GM23248 (cell line): ENCODE results near the gene CHRND. TPM values are rescaled to one million over a fixed set of nuclear protein-coding genes. Genes with fewer than 3 reads are reported as not detected.

Experiments used
- DNase-seq: peaks from one replicate; pipeline ENCODE4 v3.0.0-alpha.2; 2015
- H2AFZ ChIP-seq: fragments of 200-600 bp; sonication (generic); 2 replicates; pipeline ENCODE4 v1.6.1; 2016; ENCODE audit warnings: antibody characterized with exemption
- H3F3A ChIP-seq: fragments of 200-600 bp; sonication (generic); 2 replicates; pipeline ENCODE4 v1.6.1; 2016; ENCODE audit warnings: mild to moderate bottlenecking, antibody characterized with exemption, mixed run types; ENCODE audit not compliant: insufficient read depth
- H3K27ac ChIP-seq: fragments of 200-600 bp; sonication (generic); 2 replicates; pipeline ENCODE4 v1.5.1; 2016; ENCODE audit warnings: mild to moderate bottlenecking
- H3K27me3 ChIP-seq: fragments of 200-600 bp; sonication (generic); replicated peaks from 2 replicates; pipeline ENCODE4 v1.6.1; 2016; ENCODE audit warnings: mild to moderate bottlenecking; ENCODE audit not compliant: insufficient read depth
- H3K36me3 ChIP-seq: fragments of 200-600 bp; sonication (generic); 2 replicates; pipeline ENCODE4 v1.6.1; 2016; ENCODE audit warnings: low read depth, mild to moderate bottlenecking
- H3K4me1 ChIP-seq: fragments of 200-600 bp; sonication (generic); 2 replicates; pipeline ENCODE4 v1.6.1; 2016; ENCODE audit warnings: mild to moderate bottlenecking; ENCODE audit not compliant: insufficient read depth
- H3K4me2 ChIP-seq: fragments of 200-600 bp; sonication (generic); one replicate; pipeline ENCODE4 v1.6.1; 2016; ENCODE audit warnings: mild to moderate bottlenecking; ENCODE audit not compliant: unreplicated experiment
- H3K4me3 ChIP-seq: fragments of 200-600 bp; sonication (generic); 2 replicates; pipeline ENCODE4 v1.5.1; 2016; ENCODE audit warnings: mild to moderate bottlenecking
- H3K79me2 ChIP-seq: fragments of 200-600 bp; sonication (generic); 2 replicates; pipeline ENCODE4 v1.6.1; 2016; ENCODE audit warnings: mild to moderate bottlenecking; ENCODE audit not compliant: insufficient read depth
- H3K9ac ChIP-seq: fragments of 200-600 bp; sonication (generic); 2 replicates; pipeline ENCODE4 v1.6.1; 2016; ENCODE audit warnings: mild to moderate bottlenecking
- H3K9me2 ChIP-seq: fragments of 200-600 bp; sonication (generic); 2 replicates; pipeline ENCODE4 v1.6.1; 2016; ENCODE audit warnings: mixed run types, mild to moderate bottlenecking, moderate library complexity; ENCODE audit not compliant: insufficient read depth
- H3K9me3 ChIP-seq: fragments of 200-600 bp; sonication (generic); one replicate; pipeline ENCODE4 v1.6.1; 2017; ENCODE audit warnings: low read depth
- H4K20me1 ChIP-seq: fragments of 200-600 bp; sonication (generic); 2 replicates; pipeline ENCODE4 v1.6.0; 2016; ENCODE audit not compliant: insufficient read depth
- EZH2 ChIP-seq: fragments of 200-600 bp; sonication (generic); IDR thresholded peaks from 2 replicates; pipeline ENCODE4 v1.6.1; 2018; ENCODE audit warnings: antibody characterized with exemption, mild to moderate bottlenecking; ENCODE audit not compliant: insufficient read depth, poor library complexity, severe bottlenecking
- EZH2phosphoT487 ChIP-seq: fragments of 200-600 bp; sonication (generic); IDR thresholded peaks from 2 replicates; pipeline ENCODE4 v1.6.1; 2018; ENCODE audit warnings: antibody characterized with exemption, moderate library complexity, mild to moderate bottlenecking, low read depth; ENCODE audit not compliant: insufficient read depth
- WGBS, 2 experiments: methylation state at CpG; one replicate each; pipeline ENCODE4 v1.1.6; 2015 to 2017; ENCODE audit warnings: low lambda C conversion rate in 2 of 2, low coverage in 1 of 2; ENCODE audit errors: missing lambda C conversion rate in 2 of 2; 5-methylcytosine and 5-hydroxymethylcytosine counted together
- in situ Hi-C: fragments of 300-500 bp; cut with MboI; formaldehyde crosslinking; loops from 2 replicates; pipeline ENCODE4 v1.15.0; 2020
- polyA plus RNA-seq: library from polyadenylated mRNA; unstranded; fragments of >200 nt; fragmentation: Nextera tagmentation; extraction: Ambion mirVana; gene quantifications from 2 replicates; pipeline ENCODE4 v1.2.1, GENCODE V29; 2016
- total RNA-seq: library from RNA; depleted of rRNA; stranded (reverse); fragments of >200 nt; shearing (Covaris generic); gene quantifications from 2 replicates; pipeline ENCODE4 v1.2.3, GENCODE V29; 2014

The CHRND gene
- total and polyA plus RNA-seq, 2 experiments from 2014 or later = not detected

- H3F3A ChIP-seq = no peaks in the 10 kb centered on the region
- TF ChIP-seq EZH2phosphoT487 (no peak), EZH2 (no peak)
- DNase-seq = no peak
- no peaks in the 10 kb centered on the region for H3K4me1 ChIP-seq
- no peaks in the 10 kb centered on the region for H4K20me1 ChIP-seq
- H3K9ac ChIP-seq = no peak overlapping the region
- no peaks in the 10 kb centered on the region for H3K36me3 ChIP-seq
- no peaks in the 10 kb centered on the region for H3K9me3 ChIP-seq
- H3K79me2 ChIP-seq = no peaks in the 10 kb centered on the region
- no peak overlapping the region for H3K4me3 ChIP-seq
- H2AFZ ChIP-seq = no peak overlapping the region
- no peak overlapping the region for H3K27ac ChIP-seq
- H3K9me2 ChIP-seq = no peaks in the 10 kb centered on the region
- in situ Hi-C loops = no loop called here
- H3K27me3 ChIP-seq = peaks cover 37% of the 10 kb centered on the region
- 42 to 43% methylated on average over 15 to 16 of the region's 16 CpGs for WGBS, 2 experiments
- H3K4me2 ChIP-seq = no peak overlapping the region
These were observed 37.8 kb upstream of the CHRND start for GRCh38 chr2:232488097-232488711.

DNA sequence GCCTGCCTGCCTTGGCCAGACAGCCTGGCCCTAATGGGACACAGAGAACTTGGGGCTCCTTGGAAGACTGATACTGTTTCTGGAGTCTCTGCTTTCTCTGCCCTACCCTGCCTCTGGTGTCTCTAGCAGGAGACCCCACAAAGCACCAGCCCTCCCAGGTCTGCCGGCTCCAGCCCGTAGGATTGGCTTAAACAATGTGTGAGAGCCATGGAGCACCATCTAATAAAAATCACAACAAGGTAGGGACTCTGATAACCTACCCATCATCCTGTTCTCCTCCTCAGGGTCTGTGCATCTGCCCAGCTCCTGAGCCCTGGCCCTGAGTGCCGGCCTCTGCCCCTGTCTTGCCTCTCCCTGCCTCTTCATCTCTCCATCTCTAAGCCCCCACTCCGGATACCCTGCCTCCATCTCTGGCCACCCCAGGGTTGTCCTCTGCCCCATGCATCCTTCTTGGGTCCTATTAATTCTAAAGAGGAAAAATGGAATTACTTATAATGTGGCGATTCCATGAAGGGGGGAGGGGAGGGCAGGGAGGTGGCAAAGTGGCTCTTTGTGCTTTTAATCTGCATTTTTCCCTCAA, 37.1 kb upstream of the CHRND start:
- Histone ChIP-seq H3K9ac (no peak overlapping the region), H3K36me3 (no peaks in the 10 kb centered on the region), H3K9me3 (no peaks in the 10 kb centered on the region), H3K9me2 (no peaks in the 10 kb centered on the region), H3K4me3 (no peak overlapping the region), H2AFZ (no peak overlapping the region), H3K4me1 (no peaks in the 10 kb centered on the region), H3K27me3 (peaks cover 37% of the 10 kb centered on the region), H3K4me2 (no peak overlapping the region), H4K20me1 (no peaks in the 10 kb centered on the region), H3K27ac (no peak overlapping the region), H3K79me2 (no peaks in the 10 kb centered on the region), H3F3A (no peaks in the 10 kb centered on the region)
- in situ Hi-C loops = no loop called here
- 70 to 73% methylated on average over 5 of the region's 5 CpGs for WGBS, 2 experiments
- TF ChIP-seq EZH2 = no peak
- TF ChIP-seq EZH2phosphoT487 = no peak
- DNase-seq = no peak

DNA sequence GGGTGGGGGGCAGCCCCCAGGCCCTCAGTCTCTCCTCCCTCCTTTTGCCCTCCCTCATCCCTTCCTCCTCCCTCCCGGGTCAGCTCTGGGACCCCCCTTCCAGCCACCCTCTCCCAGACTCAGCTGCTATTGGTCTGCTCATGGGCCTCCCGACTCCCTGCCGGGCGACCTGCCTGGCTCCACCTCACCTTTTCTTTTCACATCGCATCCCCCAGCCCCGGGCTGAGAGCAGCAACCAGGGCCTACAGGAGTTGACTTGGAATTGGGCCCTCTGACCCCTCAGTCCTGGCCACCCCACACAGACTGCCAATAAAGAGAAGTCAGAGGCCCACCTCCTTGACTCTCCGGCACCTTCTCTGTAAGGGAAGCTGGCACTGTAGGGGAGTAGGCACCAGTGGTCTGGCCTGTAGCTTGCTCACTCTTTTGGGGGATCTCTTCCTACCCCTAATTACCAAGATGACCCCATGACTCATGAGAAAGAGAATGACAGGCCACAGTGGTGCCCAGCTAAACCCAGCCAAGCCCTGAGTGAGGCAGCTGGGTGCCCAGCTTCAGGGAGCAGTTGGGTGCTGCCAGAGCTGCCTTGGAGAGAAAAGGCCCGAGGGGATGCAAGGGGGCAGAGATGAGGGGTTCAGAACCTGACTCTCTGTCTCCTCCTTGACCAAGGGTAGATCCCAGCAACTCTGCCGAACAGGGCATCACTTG, 36.3 kb upstream of the CHRND start:
- in situ Hi-C loops = no loop called here
- TF ChIP-seq EZH2phosphoT487 = no peak
- no peak for TF ChIP-seq EZH2
- no peaks in the 10 kb centered on the region for H3F3A ChIP-seq
- peaks cover 37% of the 10 kb centered on the region for H3K27me3 ChIP-seq
- 56 to 57% methylated on average over 9 of the region's 9 CpGs for WGBS, 2 experiments
- DNase-seq = no peak
- H3K79me2 ChIP-seq = no peaks in the 10 kb centered on the region
- no peaks in the 10 kb centered on the region for H3K9me2 ChIP-seq
- no peaks in the 10 kb centered on the region for H3K4me1 ChIP-seq
- no peaks in the 10 kb centered on the region for H3K9me3 ChIP-seq
- no peaks in the 10 kb centered on the region for H4K20me1 ChIP-seq
- no peak overlapping the region for H3K27ac ChIP-seq
- H2AFZ ChIP-seq = no peak overlapping the region
- H3K9ac ChIP-seq = no peak overlapping the region
- no peak overlapping the region for H3K4me3 ChIP-seq
- H3K36me3 ChIP-seq = no peaks in the 10 kb centered on the region
- H3K4me2 ChIP-seq = no peak overlapping the region

GRCh38 chr2:232490221-232491138, 35.5 kb upstream of the CHRND start:
- Histone ChIP-seq H3K4me1 (no peaks in the 10 kb centered on the region), H4K20me1 (no peaks in the 10 kb centered on the region), H3K36me3 (no peaks in the 10 kb centered on the region), H3K4me3 (no peak overlapping the region), H3K79me2 (no peaks in the 10 kb centered on the region), H3K27ac (no peak overlapping the region), H2AFZ (no peak overlapping the region), H3K9me2 (no peaks in the 10 kb centered on the region), H3F3A (no peaks in the 10 kb centered on the region), H3K4me2 (no peak overlapping the region), H3K9ac (no peak overlapping the region), H3K27me3 (peaks cover 30% of the 10 kb centered on the region), H3K9me3 (no peaks in the 10 kb centered on the region)
- TF ChIP-seq EZH2phosphoT487 (no peak), EZH2 (no peak)
- in situ Hi-C loops = no loop called here
- DNase-seq = no peak
- 72 to 77% methylated on average over 28 to 30 of the region's 30 CpGs for WGBS, 2 experiments
